ENCODE measurements around the gene S100A7A.

S100A7A gene

GRCh38 chr1:153386500-153386901 is 29.8 kb upstream of the S100A7A start:
- TF ChIP-seq GLI4 (tag by site-specific recombination; IDR thresholded peaks at IDR 0.05) (no peak), ZNF571 (tag by site-specific recombination; IDR thresholded peaks at IDR 0.05) (no peak), ZNF530 (tag by site-specific recombination; IDR thresholded peaks at IDR 0.05; ENCODE audit: low read depth) (no peak), ZBTB17 (tag by site-specific recombination; IDR thresholded peaks at IDR 0.05) (no peak), SCRT1 (tag by site-specific recombination; IDR thresholded peaks at IDR 0.05; ENCODE audit: borderline replicate concordance) (no peak), ZNF549 (tag by site-specific recombination; IDR thresholded peaks at IDR 0.05) (no peak), ZNF394 (tag by site-specific recombination; IDR thresholded peaks at IDR 0.05; ENCODE audit: borderline replicate concordance) (no peak), ZNF37A (tag by site-specific recombination; IDR thresholded peaks at IDR 0.05) (no peak), FEZF1 (tag by site-specific recombination; IDR thresholded peaks at IDR 0.05) (no peak), ZNF624 (tag by site-specific recombination; IDR thresholded peaks at IDR 0.05) (no peak)
- TF ChIP-seq, protein P1, sequence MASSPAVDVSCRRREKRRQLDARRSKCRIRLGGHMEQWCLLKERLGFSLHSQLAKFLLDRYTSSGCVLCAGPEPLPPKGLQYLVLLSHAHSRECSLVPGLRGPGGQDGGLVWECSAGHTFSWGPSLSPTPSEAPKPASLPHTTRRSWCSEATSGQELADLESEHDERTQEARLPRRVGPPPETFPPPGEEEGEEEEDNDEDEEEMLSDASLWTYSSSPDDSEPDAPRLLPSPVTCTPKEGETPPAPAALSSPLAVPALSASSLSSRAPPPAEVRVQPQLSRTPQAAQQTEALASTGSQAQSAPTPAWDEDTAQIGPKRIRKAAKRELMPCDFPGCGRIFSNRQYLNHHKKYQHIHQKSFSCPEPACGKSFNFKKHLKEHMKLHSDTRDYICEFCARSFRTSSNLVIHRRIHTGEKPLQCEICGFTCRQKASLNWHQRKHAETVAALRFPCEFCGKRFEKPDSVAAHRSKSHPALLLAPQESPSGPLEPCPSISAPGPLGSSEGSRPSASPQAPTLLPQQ (tag by site-specific recombination; IDR thresholded peaks at IDR 0.05): no peak
- CTCF ChIA-PET: interaction anchor here (0.5 to 2.0 kb wide), 4 partner anchors 22 to 475 kb away, joined by 3 to 5 read pairs (median 3); no protein-coding TSS in a partner anchor
- peaks cover 1% of the 10 kb centered on the region; the same call in 1 of the 2 replicates for H3K9me3 ChIP-seq (ENCODE audit: control insufficient read depth, insufficient read depth, low read depth, low read length)
- POLR2A ChIA-PET: no interaction called here
- no peaks in the 10 kb centered on the region for H3K36me3 ChIP-seq (ENCODE audit: control insufficient read depth in 2 of 2, insufficient read depth in 1 of 2, low read length in 2 of 2)
- H3K4me1 ChIP-seq (ENCODE audit: control insufficient read depth, insufficient read depth, low read length): no peaks in the 10 kb centered on the region
- H3K4me3 ChIP-seq (ENCODE audit: low read depth, low read length): no peak overlapping the region
- H3K27ac ChIP-seq (ENCODE audit: extremely low read depth, low read depth, low read length): no peak overlapping the region

GRCh38 chr1:153387001-153387400 is 29.3 kb upstream of the S100A7A start:
- H3K4me1 ChIP-seq (ENCODE audit: control insufficient read depth, insufficient read depth, low read length): no peaks in the 10 kb centered on the region
- no peak for TF ChIP-seq BCL11A (tag by site-specific recombination; IDR thresholded peaks at IDR 0.05; ENCODE audit: low read depth)
- TF ChIP-seq, protein P2, sequence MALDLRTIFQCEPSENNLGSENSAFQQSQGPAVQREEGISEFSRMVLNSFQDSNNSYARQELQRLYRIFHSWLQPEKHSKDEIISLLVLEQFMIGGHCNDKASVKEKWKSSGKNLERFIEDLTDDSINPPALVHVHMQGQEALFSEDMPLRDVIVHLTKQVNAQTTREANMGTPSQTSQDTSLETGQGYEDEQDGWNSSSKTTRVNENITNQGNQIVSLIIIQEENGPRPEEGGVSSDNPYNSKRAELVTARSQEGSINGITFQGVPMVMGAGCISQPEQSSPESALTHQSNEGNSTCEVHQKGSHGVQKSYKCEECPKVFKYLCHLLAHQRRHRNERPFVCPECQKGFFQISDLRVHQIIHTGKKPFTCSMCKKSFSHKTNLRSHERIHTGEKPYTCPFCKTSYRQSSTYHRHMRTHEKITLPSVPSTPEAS (tag by site-specific recombination; IDR thresholded peaks at IDR 0.05): no peak
- no peak for TF ChIP-seq ZSCAN23 (tag by site-specific recombination; IDR thresholded peaks at IDR 0.05)
- no peak for TF ChIP-seq ZNF639 (tag by site-specific recombination; IDR thresholded peaks at IDR 0.05)
- H3K27ac ChIP-seq (ENCODE audit: extremely low read depth, low read depth, low read length): no peak overlapping the region
- H3K9me3 ChIP-seq (ENCODE audit: control insufficient read depth, insufficient read depth, low read depth, low read length): no peaks in the 10 kb centered on the region
- CTCF ChIA-PET: interaction anchor here (0.5 to 2.0 kb wide), 5 partner anchors 23 to 476 kb away, joined by 3 to 5 read pairs (median 3); no protein-coding TSS in a partner anchor
- no peaks in the 10 kb centered on the region for H3K36me3 ChIP-seq (ENCODE audit: control insufficient read depth in 2 of 2, insufficient read depth in 1 of 2, low read length in 2 of 2)
- H3K4me3 ChIP-seq (ENCODE audit: low read depth, low read length): no peak overlapping the region
- POLR2A ChIA-PET: no interaction called here

GRCh38 chr1:153387785-153388184 is 28.5 kb upstream of the S100A7A start:
- ChIA-PET POLR2A (no interaction called here), CTCF (interaction anchor here (1.1 to 2.0 kb wide), 3 partner anchors 33 to 107 kb away, joined by 3 to 5 read pairs (median 4); no protein-coding TSS in a partner anchor)
- no peaks in the 10 kb centered on the region for H3K4me1 ChIP-seq (ENCODE audit: control insufficient read depth, insufficient read depth, low read length)
- no peak for TF ChIP-seq BCL6B (tag by site-specific recombination; IDR thresholded peaks at IDR 0.05)
- no peak for TF ChIP-seq ZBTB11 (tag by site-specific recombination; conservative IDR thresholded peaks at IDR 0.05; ENCODE audit: low read depth)
- no peak for TF ChIP-seq ZNF549 (tag by site-specific recombination; IDR thresholded peaks at IDR 0.05)
- TF ChIP-seq PRDM1 (tag by site-specific recombination; IDR thresholded peaks at IDR 0.05): no peak
- no peak for TF ChIP-seq ZFP37 (tag by site-specific recombination; IDR thresholded peaks at IDR 0.05)
- TF ChIP-seq ZNF148 (tag by site-specific recombination; IDR thresholded peaks at IDR 0.05; ENCODE audit: borderline replicate concordance): no peak

More at GRCh38 chr1:153387785-153388184, 28.5 kb upstream of the S100A7A start:
- no peaks in the 10 kb centered on the region for H3K9me3 ChIP-seq (ENCODE audit: control insufficient read depth, insufficient read depth, low read depth, low read length)
- no peaks in the 10 kb centered on the region for H3K36me3 ChIP-seq (ENCODE audit: control insufficient read depth in 2 of 2, insufficient read depth in 1 of 2, low read length in 2 of 2)
- H3K4me3 ChIP-seq (ENCODE audit: low read depth, low read length): no peak overlapping the region
- H3K27ac ChIP-seq (ENCODE audit: extremely low read depth, low read depth, low read length): no peak overlapping the region

Data from HEK293 (cell line).